Transverse colon (tissue), 4 donors: ENCODE measurements around the gene AKT3.

Experiments used
- CTCF ChIP-seq, 5 experiments: fragments of 200-600 bp in 3 of 5; fragments of 450-650 bp in 2 of 5; sonication (generic) in 3 of 5; IDR thresholded peaks; 1 replicate in 2 of 5; 2 replicates in 3 of 5; pipeline ENCODE4 v1.5.1; 2016 to 2017; ENCODE audit warnings: antibody characterized with exemption in 5 of 5, inconsistent platforms in 3 of 5, mild to moderate bottlenecking in 2 of 5, moderate library complexity in 1 of 5
- EP300 ChIP-seq: sonication (generic); formaldehyde crosslinking; IDR thresholded peaks from one replicate; pipeline ENCODE4 v1.6.1; 2017; ENCODE audit warnings: antibody characterized with exemption, low read depth
- POLR2A ChIP-seq: fragments of 450-650 bp; IDR thresholded peaks from one replicate; pipeline ENCODE4 v1.6.1; 2016; ENCODE audit warnings: antibody characterized with exemption, mild to moderate bottlenecking, moderate library complexity
- POLR2AphosphoS5 ChIP-seq, 3 donors: sonication (generic); formaldehyde crosslinking; IDR thresholded peaks; one replicate each; pipeline ENCODE4 v1.6.1; 2016; ENCODE audit warnings: antibody characterized with exemption in 3 of 3

GRCh38 chr1:243461700-243462099 is 388.3 kb downstream of the AKT3 start:
- TF ChIP-seq CTCF (IDR thresholded peaks at IDR 0.05): no peak
- TF ChIP-seq POLR2AphosphoS5 (IDR thresholded peaks at IDR 0.05): no peak
- no peak for TF ChIP-seq EP300
- no peak for TF ChIP-seq POLR2A
